ENCODE measurements around the gene GOLM1. TPM values are rescaled to one million over a fixed set of nuclear protein-coding genes. Genes with fewer than 3 reads are reported as not detected.

GOLM1 gene
- total and polyA plus RNA-seq, 3 experiments from 2014 or later = 2.3 to 3.5 (median 3.2) TPM

- Mint-ChIP-seq H3K27me3 (peaks cover 24 to 61% of the 10 kb centered on the region in 2 donors), H3K4me3 (peak overlapping the region; percentile 53 to 69 (median 60))
- POLR2A ChIA-PET = no interaction called here
These were observed 1.7 kb downstream of the GOLM1 start for GRCh38 chr9:86097510-86098224.

GRCh38 chr9:86096386-86096785 lies 3.0 kb downstream of the GOLM1 start:
- Mint-ChIP-seq H3K36me3 (peaks cover 0 to 2% (median 0%) of the 10 kb centered on the region in 3 donors), H3K9me3 (peaks cover 0 to 2% (median 0%) of the 10 kb centered on the region in 5 donors), H3K27me3 (peaks cover 18 to 59% of the 10 kb centered on the region in 2 donors), H3K4me1 (peaks cover 7 to 12% (median 9%) of the 10 kb centered on the region in 3 donors), H3K4me3 (peak overlapping the region in 1 of 7 donors; percentile 36), H3K27ac (no peak overlapping the region)
- Histone ChIP-seq H3K9me3 (ENCODE audit: low read length) (no peaks in the 10 kb centered on the region), H3K36me3 (ENCODE audit: insufficient read depth, low read length) (no peaks in the 10 kb centered on the region), H3K4me1 (ENCODE audit: insufficient read depth, low read length) (peaks cover 6% of the 10 kb centered on the region), H3K4me3 (ENCODE audit: low read length) (no peak overlapping the region), H3K27me3 (ENCODE audit: insufficient read depth, low read length, poor library complexity, severe bottlenecking) (peaks cover 11% of the 10 kb centered on the region), H3K27ac (ENCODE audit: low read depth, low read length) (no peak overlapping the region)
- CTCF ChIA-PET = no interaction called here
- POLR2A ChIA-PET = no interaction called here
- no peak for DNase-seq

More at GRCh38 chr9:86097510-86098224, 1.7 kb downstream of the GOLM1 start:
- H3K27ac Mint-ChIP-seq = no peak overlapping the region
- H3K4me1 Mint-ChIP-seq = peaks cover 7 to 12% (median 9%) of the 10 kb centered on the region in 3 donors
- H3K9me3 Mint-ChIP-seq = peaks cover 0 to 2% (median 0%) of the 10 kb centered on the region in 5 donors
- Histone ChIP-seq H3K4me1 (ENCODE audit: insufficient read depth, low read length) (peaks cover 6% of the 10 kb centered on the region), H3K27me3 (ENCODE audit: insufficient read depth, low read length, poor library complexity, severe bottlenecking) (peaks cover 13% of the 10 kb centered on the region), H3K27ac (ENCODE audit: low read depth, low read length) (no peak overlapping the region), H3K4me3 (ENCODE audit: low read length) (no peak overlapping the region), H3K36me3 (ENCODE audit: insufficient read depth, low read length) (no peaks in the 10 kb centered on the region), H3K9me3 (ENCODE audit: low read length) (no peaks in the 10 kb centered on the region)
- peaks cover 0 to 2% (median 0%) of the 10 kb centered on the region in 3 donors for H3K36me3 Mint-ChIP-seq
- DNase-seq = no peak
- CTCF ChIA-PET = no interaction called here

- peaks cover 5% of the 10 kb centered on the region for H3K4me1 ChIP-seq (ENCODE audit: insufficient read depth, low read length)
- H3K36me3 ChIP-seq (ENCODE audit: insufficient read depth, low read length) = no peaks in the 10 kb centered on the region
- no peak overlapping the region for H3K27ac ChIP-seq (ENCODE audit: low read depth, low read length)
- peaks cover 9% of the 10 kb centered on the region for H3K27me3 ChIP-seq (ENCODE audit: insufficient read depth, low read length, poor library complexity, severe bottlenecking)
- Mint-ChIP-seq H3K9me3 (peaks cover 0 to 3% (median 0%) of the 10 kb centered on the region in 5 donors), H3K27ac (no peak overlapping the region), H3K36me3 (no peaks in the 10 kb centered on the region), H3K4me1 (peaks cover 0 to 3% (median 0%) of the 10 kb centered on the region in 3 donors), H3K4me3 (no peak overlapping the region), H3K27me3 (peaks cover 15 to 56% of the 10 kb centered on the region in 2 donors)
- H3K9me3 ChIP-seq (ENCODE audit: low read length) = no peaks in the 10 kb centered on the region
- ChIA-PET POLR2A (no interaction called here), CTCF (no interaction called here)
- no peak for DNase-seq
- H3K4me3 ChIP-seq (ENCODE audit: low read length) = no peak overlapping the region
These were observed 5.4 kb downstream of the GOLM1 start for GRCh38 chr9:86093788-86094555.

GRCh38 chr9:86091477-86091876 lies 7.9 kb downstream of the GOLM1 start:
- Mint-ChIP-seq H3K27me3 (peaks cover 5 to 43% of the 10 kb centered on the region in 2 donors), H3K9me3 (peaks cover 0 to 3% (median 0%) of the 10 kb centered on the region in 5 donors), H3K4me3 (peak overlapping the region in 1 of 7 donors; percentile 19), H3K36me3 (no peaks in the 10 kb centered on the region), H3K4me1 (no peaks in the 10 kb centered on the region), H3K27ac (no peak overlapping the region)
- ChIA-PET POLR2A (no interaction called here), CTCF (no interaction called here)
- DNase-seq = no peak
- H3K36me3 ChIP-seq (ENCODE audit: insufficient read depth, low read length) = no peaks in the 10 kb centered on the region
- no peaks in the 10 kb centered on the region for H3K9me3 ChIP-seq (ENCODE audit: low read length)
- H3K4me3 ChIP-seq (ENCODE audit: low read length) = no peak overlapping the region
- no peaks in the 10 kb centered on the region for H3K27me3 ChIP-seq (ENCODE audit: insufficient read depth, low read length, poor library complexity, severe bottlenecking)
- no peak overlapping the region for H3K27ac ChIP-seq (ENCODE audit: low read depth, low read length)
- H3K4me1 ChIP-seq (ENCODE audit: insufficient read depth, low read length) = no peaks in the 10 kb centered on the region

- Histone ChIP-seq H3K36me3 (ENCODE audit: insufficient read depth, low read length) (no peaks in the 10 kb centered on the region), H3K27ac (ENCODE audit: low read depth, low read length) (no peak overlapping the region), H3K4me3 (ENCODE audit: low read length) (no peak overlapping the region), H3K9me3 (ENCODE audit: low read length) (no peaks in the 10 kb centered on the region), H3K4me1 (ENCODE audit: insufficient read depth, low read length) (no peaks in the 10 kb centered on the region), H3K27me3 (ENCODE audit: insufficient read depth, low read length, poor library complexity, severe bottlenecking) (no peaks in the 10 kb centered on the region)
- H3K9me3 Mint-ChIP-seq = peaks cover 0 to 2% (median 0%) of the 10 kb centered on the region in 5 donors
- H3K36me3 Mint-ChIP-seq = no peaks in the 10 kb centered on the region
- no peak overlapping the region for H3K27ac Mint-ChIP-seq
- ChIA-PET CTCF (no interaction called here), POLR2A (no interaction called here)
- peaks cover 0 to 3% of the 10 kb centered on the region in 2 donors for H3K27me3 Mint-ChIP-seq
- no peaks in the 10 kb centered on the region for H3K4me1 Mint-ChIP-seq
- no peak for DNase-seq
- no peak overlapping the region for H3K4me3 Mint-ChIP-seq
These were observed 16.5 kb downstream of the GOLM1 start for GRCh38 chr9:86082870-86083269.

GRCh38 chr9:86079865-86080469 lies 19.4 kb downstream of the GOLM1 start:
- Mint-ChIP-seq H3K27ac (no peak overlapping the region), H3K36me3 (no peaks in the 10 kb centered on the region), H3K4me1 (peaks cover 0 to 2% (median 0%) of the 10 kb centered on the region in 3 donors), H3K27me3 (peaks cover 0 to 3% of the 10 kb centered on the region in 2 donors), H3K4me3 (no peak overlapping the region), H3K9me3 (no peaks in the 10 kb centered on the region)
- no peak for DNase-seq
- no peak overlapping the region for H3K4me3 ChIP-seq (ENCODE audit: low read length)
- CTCF ChIA-PET = no interaction called here
- no peaks in the 10 kb centered on the region for H3K4me1 ChIP-seq (ENCODE audit: insufficient read depth, low read length)
- no peaks in the 10 kb centered on the region for H3K36me3 ChIP-seq (ENCODE audit: insufficient read depth, low read length)
- H3K27me3 ChIP-seq (ENCODE audit: insufficient read depth, low read length, poor library complexity, severe bottlenecking) = no peaks in the 10 kb centered on the region
- POLR2A ChIA-PET = no interaction called here
- H3K9me3 ChIP-seq (ENCODE audit: low read length) = no peaks in the 10 kb centered on the region
- H3K27ac ChIP-seq (ENCODE audit: low read depth, low read length) = no peak overlapping the region

GRCh38 chr9:86079421-86079831 lies 19.9 kb downstream of the GOLM1 start:
- no peaks in the 10 kb centered on the region for H3K27me3 ChIP-seq (ENCODE audit: insufficient read depth, low read length, poor library complexity, severe bottlenecking)
- no peaks in the 10 kb centered on the region for H3K36me3 Mint-ChIP-seq

GRCh38 chr9:86078731-86079130 lies 20.6 kb downstream of the GOLM1 start:
- peaks cover 0 to 3% (median 0%) of the 10 kb centered on the region in 3 donors for H3K4me1 Mint-ChIP-seq
- H3K27me3 Mint-ChIP-seq = peaks cover 0 to 3% of the 10 kb centered on the region in 2 donors
- POLR2A ChIA-PET = no interaction called here
- no peaks in the 10 kb centered on the region for H3K36me3 ChIP-seq (ENCODE audit: insufficient read depth, low read length)
- no peak overlapping the region for H3K27ac Mint-ChIP-seq
- H3K27me3 ChIP-seq (ENCODE audit: insufficient read depth, low read length, poor library complexity, severe bottlenecking) = no peaks in the 10 kb centered on the region
- no peak for DNase-seq
- no peaks in the 10 kb centered on the region for H3K36me3 Mint-ChIP-seq
- no peaks in the 10 kb centered on the region for H3K9me3 ChIP-seq (ENCODE audit: low read length)
- H3K4me3 Mint-ChIP-seq = no peak overlapping the region
- no peaks in the 10 kb centered on the region for H3K9me3 Mint-ChIP-seq
- CTCF ChIA-PET = no interaction called here
- no peak overlapping the region for H3K4me3 ChIP-seq (ENCODE audit: low read length)
- no peaks in the 10 kb centered on the region for H3K4me1 ChIP-seq (ENCODE audit: insufficient read depth, low read length)
- H3K27ac ChIP-seq (ENCODE audit: low read depth, low read length) = no peak overlapping the region

More at GRCh38 chr9:86079421-86079831, 19.9 kb downstream of the GOLM1 start:
- Mint-ChIP-seq H3K27ac (no peak overlapping the region), H3K4me1 (peaks cover 0 to 3% (median 0%) of the 10 kb centered on the region in 3 donors), H3K4me3 (no peak overlapping the region), H3K9me3 (no peaks in the 10 kb centered on the region), H3K27me3 (peaks cover 0 to 3% of the 10 kb centered on the region in 2 donors)
- H3K36me3 ChIP-seq (ENCODE audit: insufficient read depth, low read length) = no peaks in the 10 kb centered on the region
- POLR2A ChIA-PET = no interaction called here
- no peaks in the 10 kb centered on the region for H3K4me1 ChIP-seq (ENCODE audit: insufficient read depth, low read length)
- H3K27ac ChIP-seq (ENCODE audit: low read depth, low read length) = no peak overlapping the region
- no peak for DNase-seq
- H3K9me3 ChIP-seq (ENCODE audit: low read length) = no peaks in the 10 kb centered on the region
- no peak overlapping the region for H3K4me3 ChIP-seq (ENCODE audit: low read length)
- CTCF ChIA-PET = no interaction called here
